Smooth muscle cell of bladder (primary cell): ENCODE results near the gene AK4. TPM values are rescaled to one million over a fixed set of nuclear protein-coding genes. Genes with fewer than 3 reads are reported as not detected.

Source experiments
- total RNA-seq: library from RNA; depleted of rRNA; stranded (reverse); fragments of >200 nt; gene quantifications from 2 replicates; pipeline ENCODE4 v1.2.3, GENCODE V29; 2014

The AK4 gene
- 16.8 and 52.7 TPM in 2 replicates for total RNA-seq

GRCh38 chr1:65148178-65148547 lies at the start of gene AK4:
Gene AK4, plus strand, starts transcription at chr1:65148203. Its CDS starts 205 bp downstream, at chr1:65148408.

Other genes with a start within 250 kb of the AK4 start
- 142 and 166 TPM in 2 replicates for gene JAK1, start 181.7 kb upstream of the AK4 start, total RNA-seq
- gene DNAJC6, start 161.3 kb downstream of the AK4 start, total RNA-seq = 0.14 and 0.28 TPM in 2 replicates